Activated CD4-positive, alpha-beta T cell treated with anti-CD3 and anti-CD28 coated beads, Interleukin-2, amount 50 U/mL, for 4 hours (primary cell): ENCODE data around the gene CCNF.
"Not testable (repeated sequence)": the region's sequence is repeated elsewhere in the genome, so short reads cannot be mapped to it uniquely, and the experiment has no call there.

Source experiments
- DNase-seq, 2 experiments: peaks; one replicate each; pipeline ENCODE4 v3.0.0-alpha.2; 2020

The CCNF gene

GRCh38 chr16:2472885-2473445, 43.7 kb downstream of the CCNF start:
- no peak for DNase-seq

GRCh38 chr16:2473446-2473926, 44.2 kb downstream of the CCNF start:
- DNase-seq = no peak

GRCh38 chr16:2473999-2474876, 45.0 kb downstream of the CCNF start:
- DNase-seq = peak; percentile 46 to 53

GRCh38 chr16:2474877-2475412, 45.7 kb downstream of the CCNF start, which contains the start of gene TBC1D24:
Gene TBC1D24 (plus strand): TSS chr16:2475127. CDS start chr16:2496149, 21,022 bp downstream.
- peak; percentile 56 to 66 for DNase-seq

- DNase-seq = peak; percentile 41 to 49
Measured at GRCh38 chr16:2475413-2476344, 46.4 kb downstream of the CCNF start.

- DNase-seq = no peak
Measured at GRCh38 chr16:2476345-2476720, 47.1 kb downstream of the CCNF start.

GRCh38 chr16:2476741-2477140, 47.5 kb downstream of the CCNF start:
- no peak for DNase-seq

GRCh38 chr16:2477327-2477726, 48.1 kb downstream of the CCNF start:
- DNase-seq = no peak

GRCh38 chr16:2478279-2478678, 49.0 kb downstream of the CCNF start:
- DNase-seq = no peak

GRCh38 chr16:2479996-2480395, 50.7 kb downstream of the CCNF start:
- DNase-seq = not testable (repeated sequence)

GRCh38 chr16:2480948-2481347, 51.7 kb downstream of the CCNF start:
- DNase-seq = no peak

GRCh38 chr16:2481676-2482075, 52.4 kb downstream of the CCNF start:
- no peak for DNase-seq

GRCh38 chr16:2482249-2482648, 53.0 kb downstream of the CCNF start:
- no peak for DNase-seq

GRCh38 chr16:2482708-2483534, 53.7 kb downstream of the CCNF start:
- no peak for DNase-seq

- no peak for DNase-seq
Measured at GRCh38 chr16:2483939-2484897, 55.0 kb downstream of the CCNF start.

- DNase-seq = no peak
Measured at GRCh38 chr16:2484898-2485508, 55.8 kb downstream of the CCNF start.

- no peak for DNase-seq
Measured at GRCh38 chr16:2485811-2486507, 56.7 kb downstream of the CCNF start.

- DNase-seq = peak; percentile 77 to 81
Measured at GRCh38 chr16:2486645-2487516, 57.6 kb downstream of the CCNF start.

- no peak for DNase-seq
Measured at GRCh38 chr16:2487517-2487842, 58.2 kb downstream of the CCNF start.
